Skeletal muscle tissue (tissue), 4 donors: ENCODE results near the gene SLC35F1. TPM values are rescaled to one million over a fixed set of nuclear protein-coding genes. Genes with fewer than 3 reads are reported as not detected.

Experiments used
- H3K27ac ChIP-seq: one replicate; pipeline ENCODE4 v1.7.0; 2013; ENCODE audit warnings: mild to moderate bottlenecking, low read depth, low read length, inconsistent platforms
- H3K27me3 ChIP-seq, 3 donors: one replicate each; pipeline ENCODE4 v1.7.0; 2013; ENCODE audit warnings: low read length in 3 of 3; ENCODE audit not compliant: control insufficient read depth in 3 of 3, insufficient read depth in 3 of 3
- H3K36me3 ChIP-seq, 3 donors: one replicate each; pipeline ENCODE4 v1.7.0; 2013; ENCODE audit warnings: low read length in 3 of 3; ENCODE audit not compliant: control insufficient read depth in 3 of 3, insufficient read depth in 3 of 3
- H3K4me1 ChIP-seq, 3 donors: one replicate each; pipeline ENCODE4 v1.7.0; 2013; ENCODE audit warnings: low read length in 3 of 3, mild to moderate bottlenecking in 3 of 3; ENCODE audit not compliant: control insufficient read depth in 3 of 3, insufficient read depth in 3 of 3
- H3K4me3 ChIP-seq, 3 donors: one replicate each; pipeline ENCODE4 v1.7.0; 2013; ENCODE audit warnings: low read length in 3 of 3
- H3K9ac ChIP-seq, 3 donors: one replicate each; pipeline ENCODE4 v1.7.0; 2013; ENCODE audit warnings: low read length in 3 of 3, mild to moderate bottlenecking in 3 of 3, moderate library complexity in 2 of 3, low read depth in 1 of 3
- H3K9me3 ChIP-seq, 3 donors: one replicate each; pipeline ENCODE4 v1.7.0; 2013; ENCODE audit warnings: low read length in 3 of 3; ENCODE audit not compliant: control insufficient read depth in 3 of 3
- total RNA-seq: library from RNA; depleted of rRNA; stranded (reverse); fragments of >200 nt; gene quantifications from one replicate; pipeline ENCODE4 v1.2.3, GENCODE V29; 2014
- donor health status: Osteomylitis.

The SLC35F1 gene
- total RNA-seq, 1 donor from 2014 or later: 3.1 TPM

DNA sequence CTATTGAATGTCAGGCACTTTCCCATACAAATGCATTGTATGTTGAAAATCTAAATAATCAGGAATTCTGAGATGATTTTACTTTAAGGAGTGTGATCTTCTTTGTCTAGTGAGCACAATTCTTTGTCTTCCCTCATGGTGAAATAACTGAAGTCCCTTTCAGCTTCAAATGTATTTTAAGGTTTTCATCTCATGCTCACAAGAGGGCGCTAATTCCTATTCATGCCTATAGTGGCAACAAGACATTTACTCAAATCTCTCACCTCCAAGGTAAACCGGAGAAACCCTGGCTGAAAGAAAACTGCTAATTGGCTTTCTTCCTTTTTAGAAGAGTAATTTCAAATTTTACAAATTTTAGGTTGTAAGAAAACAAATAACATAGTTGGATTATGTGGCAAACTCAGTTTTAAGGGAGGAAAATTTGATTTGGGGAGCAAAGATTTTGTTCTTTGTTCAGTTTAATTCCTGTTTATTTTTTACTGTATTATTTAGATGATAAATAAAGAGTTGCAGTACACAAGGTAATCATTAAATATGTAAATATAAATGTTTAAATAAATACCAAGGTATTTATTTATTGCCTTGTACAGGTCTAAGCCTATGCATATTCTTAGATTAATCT is 69.1 kb downstream of the SLC35F1 start:
- Histone ChIP-seq H3K4me1 (no peaks in the 10 kb centered on the region), H3K27me3 (no peaks in the 10 kb centered on the region), H3K27ac (no peak overlapping the region), H3K36me3 (no peaks in the 10 kb centered on the region), H3K4me3 (no peak overlapping the region), H3K9me3 (no peaks in the 10 kb centered on the region), H3K9ac (no peak overlapping the region)

DNA sequence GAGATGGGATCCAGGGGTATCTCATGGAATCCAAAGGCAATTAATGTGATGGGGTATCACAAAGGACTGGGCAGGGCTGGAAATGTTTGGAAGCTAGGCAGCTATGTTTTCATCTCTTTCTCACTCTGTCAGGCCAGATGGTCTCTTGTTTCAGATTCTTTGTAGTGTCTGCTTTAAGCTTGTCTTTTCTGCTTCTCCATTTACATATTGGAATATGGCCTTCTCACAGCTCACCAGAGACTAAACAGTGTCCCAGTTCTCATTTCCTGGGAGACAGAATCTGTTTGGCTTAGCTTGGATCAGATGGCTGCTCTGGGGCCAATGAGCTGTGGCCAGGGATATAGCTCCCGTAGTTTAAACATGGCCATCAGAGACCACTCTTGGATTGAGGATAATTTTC is 78.9 kb downstream of the SLC35F1 start:
- H3K27me3 ChIP-seq: no peaks in the 10 kb centered on the region

DNA sequence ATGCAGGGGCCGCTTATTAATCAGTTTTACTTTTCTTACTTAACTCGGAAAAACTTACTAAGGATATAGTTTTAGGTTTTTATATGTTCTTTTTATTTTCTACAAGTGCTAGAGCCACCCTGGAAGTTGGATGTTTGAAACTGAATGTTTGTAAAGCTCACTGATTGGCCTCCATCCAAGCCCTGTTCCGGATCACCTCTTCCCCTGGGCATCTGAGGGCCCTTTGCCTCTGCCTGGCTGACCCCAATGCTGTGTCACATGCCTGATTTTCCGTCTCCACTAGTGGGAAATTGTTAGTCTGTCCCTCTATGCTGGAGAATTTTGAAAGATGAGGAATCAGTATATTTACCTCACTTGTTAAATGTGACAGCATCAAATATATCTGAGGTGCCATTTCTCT is 79.3 kb downstream of the SLC35F1 start:
- H3K4me1 ChIP-seq: no peaks in the 10 kb centered on the region
- H3K27me3 ChIP-seq: no peaks in the 10 kb centered on the region

More for the DNA sequence above, 78.9 kb downstream of the SLC35F1 start:
- Histone ChIP-seq H3K4me3 (no peak overlapping the region), H3K9ac (no peak overlapping the region), H3K36me3 (no peaks in the 10 kb centered on the region), H3K4me1 (no peaks in the 10 kb centered on the region), H3K9me3 (no peaks in the 10 kb centered on the region), H3K27ac (no peak overlapping the region)

DNA sequence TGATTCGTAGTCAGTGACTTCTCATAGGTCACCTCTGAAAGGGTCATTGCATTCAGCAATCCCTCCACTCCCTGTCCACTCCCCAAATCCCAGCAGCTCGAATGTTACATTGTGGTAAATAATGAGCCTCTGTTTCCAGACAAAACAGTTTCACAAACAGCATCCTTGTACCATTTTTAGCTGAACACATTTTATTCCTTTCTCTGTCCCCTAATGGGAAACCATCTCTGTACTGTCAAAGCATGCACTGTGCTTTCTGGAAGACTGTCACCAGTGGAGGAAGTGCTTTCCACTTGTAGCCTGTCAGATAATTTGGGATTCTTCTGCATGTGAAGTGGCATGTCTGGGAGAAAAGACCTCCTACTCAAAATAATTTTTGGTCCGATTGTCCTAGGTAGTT is 82.0 kb downstream of the SLC35F1 start:
- no peak overlapping the region for H3K4me3 ChIP-seq

More for the DNA sequence above, 79.3 kb downstream of the SLC35F1 start:
- Histone ChIP-seq H3K9ac (no peak overlapping the region), H3K9me3 (no peaks in the 10 kb centered on the region), H3K27ac (no peak overlapping the region), H3K36me3 (no peaks in the 10 kb centered on the region), H3K4me3 (no peak overlapping the region)

DNA sequence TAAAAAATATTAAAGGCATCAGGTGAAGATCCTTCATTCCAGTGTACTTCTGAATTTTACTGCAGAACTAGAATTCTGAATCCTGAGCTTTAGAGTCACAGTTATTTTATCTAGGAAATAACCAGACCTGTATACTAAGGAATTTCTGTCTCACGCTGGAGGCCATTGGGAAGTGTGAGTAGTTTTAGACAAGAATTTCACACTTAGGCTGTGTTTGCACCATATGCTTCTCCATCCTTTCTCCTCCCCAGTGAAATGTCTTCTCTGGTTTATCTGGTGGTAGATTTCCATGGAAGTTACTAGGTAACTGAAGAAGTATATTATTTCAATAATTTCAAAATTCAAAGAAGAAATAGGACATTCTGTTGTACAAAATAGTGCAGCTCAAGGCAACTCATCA is 83.1 kb downstream of the SLC35F1 start:
- Histone ChIP-seq H3K27ac (no peak overlapping the region), H3K4me3 (no peak overlapping the region)

More for the DNA sequence above, 82.0 kb downstream of the SLC35F1 start:
- no peak overlapping the region for H3K27ac ChIP-seq
- H3K9ac ChIP-seq: no peak overlapping the region
- H3K36me3 ChIP-seq: no peaks in the 10 kb centered on the region
- H3K9me3 ChIP-seq: no peaks in the 10 kb centered on the region
- no peaks in the 10 kb centered on the region for H3K4me1 ChIP-seq
- no peaks in the 10 kb centered on the region for H3K27me3 ChIP-seq

DNA sequence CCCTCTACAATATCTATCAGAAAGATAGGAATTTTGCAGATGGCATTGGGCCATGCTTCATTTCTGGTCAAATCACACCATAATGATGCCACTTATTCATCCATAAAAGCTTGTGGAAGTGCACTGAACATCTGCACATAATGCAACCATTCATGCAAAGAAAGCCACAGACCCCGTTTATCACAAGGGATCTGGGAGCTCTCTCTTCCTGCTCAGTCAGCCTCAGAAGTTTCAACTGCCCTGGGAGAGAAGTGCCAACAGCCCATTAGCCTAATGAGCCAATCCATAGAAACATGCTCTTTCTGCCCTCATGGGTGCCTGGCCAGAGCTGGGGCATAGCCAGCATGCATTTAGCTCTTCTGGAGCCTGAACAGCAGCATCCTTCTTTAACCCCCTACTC is 85.8 kb downstream of the SLC35F1 start:
- H3K9me3 ChIP-seq: no peaks in the 10 kb centered on the region

More for the DNA sequence above, 83.1 kb downstream of the SLC35F1 start:
- Histone ChIP-seq H3K9ac (no peak overlapping the region), H3K4me1 (no peaks in the 10 kb centered on the region), H3K36me3 (no peaks in the 10 kb centered on the region), H3K9me3 (no peaks in the 10 kb centered on the region), H3K27me3 (no peaks in the 10 kb centered on the region)

DNA sequence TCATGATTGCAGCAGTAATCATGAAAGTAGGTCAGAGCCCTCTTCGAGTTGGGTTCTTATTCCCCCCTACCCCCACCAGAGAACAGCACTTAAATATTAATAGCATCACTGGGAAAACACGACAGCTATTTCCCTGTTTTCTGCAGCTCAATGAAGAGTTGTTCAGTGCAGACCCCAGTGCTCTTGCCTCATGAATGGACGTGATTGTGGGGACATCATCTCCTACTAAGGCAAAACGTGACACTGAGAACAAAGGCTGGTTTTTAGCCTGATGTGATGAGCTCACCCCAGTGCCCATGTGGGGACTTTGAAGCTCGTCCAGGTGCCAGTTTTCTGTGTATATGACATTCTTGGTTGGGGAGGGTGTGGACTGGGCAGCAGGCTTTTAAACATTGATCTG is 105.9 kb downstream of the SLC35F1 start:
- H3K9ac ChIP-seq: no peak overlapping the region
- no peak overlapping the region for H3K27ac ChIP-seq
- H3K4me1 ChIP-seq: no peaks in the 10 kb centered on the region
- no peaks in the 10 kb centered on the region for H3K9me3 ChIP-seq
- no peak overlapping the region for H3K4me3 ChIP-seq
- no peaks in the 10 kb centered on the region for H3K36me3 ChIP-seq
- H3K27me3 ChIP-seq: no peaks in the 10 kb centered on the region

More for the DNA sequence above, 85.8 kb downstream of the SLC35F1 start:
- H3K27ac ChIP-seq: no peak overlapping the region
- H3K36me3 ChIP-seq: no peaks in the 10 kb centered on the region
- no peaks in the 10 kb centered on the region for H3K4me1 ChIP-seq
- no peaks in the 10 kb centered on the region for H3K27me3 ChIP-seq
- H3K9ac ChIP-seq: no peak overlapping the region
- H3K4me3 ChIP-seq: no peak overlapping the region

DNA sequence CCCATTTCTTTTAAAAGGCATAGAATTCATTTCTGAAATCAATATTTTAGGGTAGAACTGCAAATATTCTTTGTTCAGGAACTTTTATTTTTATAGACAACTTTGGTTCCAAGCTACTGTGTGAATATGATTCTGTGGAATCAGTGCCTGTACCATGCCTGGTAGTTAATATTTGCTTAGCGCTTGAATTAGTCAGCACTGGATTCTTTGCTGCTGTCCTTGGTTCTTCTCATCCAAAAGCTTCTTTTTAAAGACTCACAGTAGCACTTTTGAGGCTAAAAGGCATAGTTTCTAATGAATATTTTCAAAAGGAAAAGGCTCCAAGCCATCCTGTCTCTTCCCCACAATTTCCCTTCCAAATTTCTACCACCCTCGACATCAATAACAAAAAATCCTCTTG is 109.5 kb downstream of the SLC35F1 start:
- no peak overlapping the region for H3K4me3 ChIP-seq
- no peaks in the 10 kb centered on the region for H3K27me3 ChIP-seq
- H3K36me3 ChIP-seq: no peaks in the 10 kb centered on the region
- no peaks in the 10 kb centered on the region for H3K4me1 ChIP-seq
- no peak overlapping the region for H3K27ac ChIP-seq
- H3K9ac ChIP-seq: no peak overlapping the region
- H3K9me3 ChIP-seq: no peaks in the 10 kb centered on the region

DNA sequence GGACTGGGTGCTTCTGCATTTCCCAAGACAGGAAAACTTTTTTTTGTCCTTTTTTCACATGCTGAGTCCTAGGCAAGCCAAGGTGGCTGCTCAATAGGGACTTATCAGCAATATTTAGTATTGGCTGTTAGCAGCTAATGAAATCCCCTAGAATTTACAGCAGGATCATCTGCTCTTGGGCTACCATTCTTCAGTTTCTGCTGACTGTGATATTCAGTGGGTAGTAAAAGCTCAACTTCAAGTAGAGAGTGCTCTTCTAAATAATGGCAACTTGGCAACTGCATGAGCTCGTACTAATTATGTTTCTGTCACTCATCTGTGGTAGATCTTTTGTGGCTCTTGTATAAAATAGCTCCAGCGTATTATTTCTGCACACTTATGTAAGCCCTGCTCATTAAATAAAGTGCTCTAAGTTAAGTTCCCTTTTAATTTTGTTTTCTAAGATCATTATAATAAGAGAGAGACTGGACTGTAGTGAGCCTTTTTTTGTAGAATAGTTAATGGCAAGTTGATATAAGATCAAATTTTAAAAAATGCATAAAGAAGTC is 110.3 kb downstream of the SLC35F1 start:
- Histone ChIP-seq H3K27ac (no peak overlapping the region), H3K27me3 (no peaks in the 10 kb centered on the region), H3K4me1 (no peaks in the 10 kb centered on the region), H3K9me3 (no peaks in the 10 kb centered on the region), H3K9ac (no peak overlapping the region), H3K36me3 (no peaks in the 10 kb centered on the region), H3K4me3 (no peak overlapping the region)

DNA sequence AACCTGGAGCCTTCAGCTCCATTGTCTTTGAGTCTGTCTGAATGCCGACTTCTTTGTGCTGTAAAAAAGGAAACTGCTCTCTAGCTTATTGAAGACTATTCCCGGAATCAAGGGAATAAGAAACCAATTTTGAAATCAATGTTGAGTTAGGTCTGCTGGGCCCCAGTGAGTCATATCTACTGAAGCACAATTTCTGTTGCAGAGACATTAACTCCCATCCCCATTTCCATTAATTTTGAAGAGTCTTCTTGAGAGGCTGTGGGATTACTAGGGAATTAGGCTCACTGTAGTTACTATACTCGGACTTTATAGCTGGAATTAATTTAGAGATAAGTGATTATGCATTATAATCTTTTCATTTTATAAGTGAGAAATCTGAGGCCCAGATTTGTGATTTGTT is 116.7 kb downstream of the SLC35F1 start:
- no peaks in the 10 kb centered on the region for H3K27me3 ChIP-seq
- H3K9ac ChIP-seq: no peak overlapping the region
- no peak overlapping the region for H3K4me3 ChIP-seq
- H3K36me3 ChIP-seq: no peaks in the 10 kb centered on the region
- no peaks in the 10 kb centered on the region for H3K9me3 ChIP-seq
- H3K4me1 ChIP-seq: no peaks in the 10 kb centered on the region
- no peak overlapping the region for H3K27ac ChIP-seq
